ENCODE measurements around the gene FGF14.
"Not testable (repeated sequence)": the region's sequence is repeated elsewhere in the genome, so short reads cannot be mapped to it uniquely, and the experiment has no call there.

The FGF14 gene

GRCh38 chr13:102195566-102196462 lies 206.0 kb downstream of the FGF14 start:
- no peak for DNase-seq
- ATAC-seq, result no peak

- no peak for ATAC-seq
- no peak for DNase-seq
Observed at GRCh38 chr13:102192858-102193257, 209.0 kb downstream of the FGF14 start.

- no peak for DNase-seq
- no peak for ATAC-seq
Observed at GRCh38 chr13:102191951-102192502, 209.8 kb downstream of the FGF14 start.

GRCh38 chr13:102190930-102191329 lies 210.9 kb downstream of the FGF14 start:
- ATAC-seq (no peak), DNase-seq (no peak)

GRCh38 chr13:102187313-102187712 lies 214.5 kb downstream of the FGF14 start:
- DNase-seq (no peak), ATAC-seq (no peak)

GRCh38 chr13:102185375-102185984 lies 216.4 kb downstream of the FGF14 start:
- ATAC-seq, result no peak
- no peak for DNase-seq

- DNase-seq (no peak), ATAC-seq (no peak)
Observed at GRCh38 chr13:102183509-102184182, 218.2 kb downstream of the FGF14 start.

GRCh38 chr13:102182170-102182569 lies 219.7 kb downstream of the FGF14 start:
- ATAC-seq (no peak), DNase-seq (no peak)

GRCh38 chr13:102177431-102177830 lies 224.4 kb downstream of the FGF14 start:
- ATAC-seq, result no peak
- DNase-seq, result no peak

GRCh38 chr13:102176846-102177245 lies 225.0 kb downstream of the FGF14 start:
- DNase-seq, result no peak
- ATAC-seq, result no peak

GRCh38 chr13:102172406-102172805 lies 229.4 kb downstream of the FGF14 start:
- DNase-seq (no peak), ATAC-seq (no peak)

- no peak for DNase-seq
- no peak for ATAC-seq
Observed at GRCh38 chr13:102170305-102170704, 231.5 kb downstream of the FGF14 start.

GRCh38 chr13:102169471-102170015 lies 232.3 kb downstream of the FGF14 start:
- DNase-seq (no peak), ATAC-seq (no peak)

GRCh38 chr13:102152790-102153189 lies 249.1 kb downstream of the FGF14 start:
- no peak for ATAC-seq
- DNase-seq, result no peak

GRCh38 chr13:102147353-102147752 lies 254.5 kb downstream of the FGF14 start:
- DNase-seq (no peak), ATAC-seq (no peak)

- DNase-seq (no peak), ATAC-seq (no peak)
Observed at GRCh38 chr13:102145750-102146149, 256.1 kb downstream of the FGF14 start.

- no peak for ATAC-seq
- no peak for DNase-seq
Observed at GRCh38 chr13:102142473-102142826, 259.4 kb downstream of the FGF14 start.

- DNase-seq, result no peak
- ATAC-seq, result no peak
Observed at GRCh38 chr13:102141625-102142472, 260.0 kb downstream of the FGF14 start.

GRCh38 chr13:102139626-102140025 lies 262.2 kb downstream of the FGF14 start:
- DNase-seq, result no peak
- no peak for ATAC-seq

- DNase-seq (no peak), ATAC-seq (no peak)
Observed at GRCh38 chr13:102138635-102139190, 263.1 kb downstream of the FGF14 start.

GRCh38 chr13:102137904-102138303 lies 263.9 kb downstream of the FGF14 start:
- not testable (repeated sequence) for ATAC-seq, DNase-seq

Measured in stimulated activated naive CD8-positive, alpha-beta T cell treated with anti-CD3 and anti-CD28 coated beads, Interleukin-15, Interleukin-2, amounts not matched to agents 100 U/mL and 50 U/mL, for 24 hours (primary cell).